SK-N-SH treated with all-trans-retinoic acid at 6 μM for 48 hours (cell line): ENCODE data around the gene PHYKPL.

Experiments used
- ATAC-seq: fragments of 200-7000 bp; cut with Tn5 transposase; 3 replicates; pipeline ENCODE4 v1.9.1; 2020; ENCODE audit warnings: mild to moderate bottlenecking, moderate library complexity
- CSDC2 ChIP-seq: fragments of 250-450 bp; sonication (Bioruptor Pico); IDR thresholded peaks from 2 replicates; pipeline ENCODE4 v1.5.0; 2020; ENCODE audit warnings: mild to moderate bottlenecking, moderate library complexity
- ESRRG ChIP-seq: fragments of 250-450 bp; sonication (Bioruptor Pico); IDR thresholded peaks from 2 replicates; pipeline ENCODE4 v1.6.1; 2021; ENCODE audit warnings: mild to moderate bottlenecking
- GLIS3 ChIP-seq: fragments of 250-450 bp; sonication (Bioruptor Pico); IDR thresholded peaks from 2 replicates; pipeline ENCODE4 v1.5.0; 2020; ENCODE audit warnings: mild to moderate bottlenecking, moderate library complexity
- POU6F1 ChIP-seq: fragments of 250-450 bp; sonication (Bioruptor Pico); IDR thresholded peaks from 2 replicates; pipeline ENCODE4 v1.8.0; 2021; ENCODE audit warnings: low read depth, mild to moderate bottlenecking, moderate library complexity, borderline replicate concordance
- PPARA ChIP-seq: fragments of 250-450 bp; sonication (Bioruptor Pico); IDR thresholded peaks from 2 replicates; pipeline ENCODE4 v1.5.0; 2020; ENCODE audit warnings: mild to moderate bottlenecking, borderline replicate concordance
- SNAI2 ChIP-seq: fragments of 250-450 bp; sonication (Bioruptor Pico); IDR thresholded peaks from 2 replicates; pipeline ENCODE4 v1.5.0; 2020; ENCODE audit warnings: mild to moderate bottlenecking, moderate library complexity
- TCF4 ChIP-seq: fragments of 250-450 bp; sonication (Bioruptor Pico); IDR thresholded peaks from 2 replicates; pipeline ENCODE4 v1.8.0; 2021; ENCODE audit warnings: mild to moderate bottlenecking, moderate library complexity, borderline replicate concordance
- TOX ChIP-seq: fragments of 250-450 bp; sonication (Bioruptor Pico); IDR thresholded peaks from 2 replicates; pipeline ENCODE4 v1.8.0; 2021; ENCODE audit warnings: mild to moderate bottlenecking, moderate library complexity, borderline replicate concordance
- TSHZ2 ChIP-seq: fragments of 250-450 bp; sonication (Bioruptor Pico); IDR thresholded peaks from 2 replicates; pipeline ENCODE4 v1.5.0; 2020; ENCODE audit warnings: mild to moderate bottlenecking, moderate library complexity
- ZFP3 ChIP-seq: fragments of 250-450 bp; sonication (Bioruptor Pico); IDR thresholded peaks from 2 replicates; pipeline ENCODE4 v1.5.0; 2020; ENCODE audit warnings: mild to moderate bottlenecking, moderate library complexity
- ZFP30 ChIP-seq: fragments of 450-650 bp; formaldehyde crosslinking; IDR thresholded peaks from 2 replicates; pipeline ENCODE4 v1.5.0; 2022; ENCODE audit warnings: mild to moderate bottlenecking, moderate library complexity
- ZNF565 ChIP-seq: fragments of 450-650 bp; formaldehyde crosslinking; conservative IDR thresholded peaks from 2 replicates; pipeline ENCODE4 v1.5.0; 2020; ENCODE audit warnings: low read depth, mild to moderate bottlenecking, moderate library complexity
- ZNF70 ChIP-seq: fragments of 450-650 bp; formaldehyde crosslinking; IDR thresholded peaks from 2 replicates; pipeline ENCODE4 v1.5.0; 2020; ENCODE audit warnings: mild to moderate bottlenecking, moderate library complexity
- ZNF8 ChIP-seq: fragments of 450-650 bp; formaldehyde crosslinking; IDR thresholded peaks from 2 replicates; pipeline ENCODE4 v1.5.0; 2020; ENCODE audit warnings: mild to moderate bottlenecking, moderate library complexity
- TF ChIP-seq, protein P1 (sequence below): fragments of 250-450 bp; sonication (Bioruptor Pico); IDR thresholded peaks from 2 replicates; pipeline ENCODE4 v1.5.1; 2020; ENCODE audit warnings: low read depth, mild to moderate bottlenecking, moderate library complexity
- TF ChIP-seq, protein P2 (sequence below): fragments of 250-450 bp; sonication (Bioruptor Pico); IDR thresholded peaks from 2 replicates; pipeline ENCODE4 v1.5.1; 2021; ENCODE audit warnings: mild to moderate bottlenecking, moderate library complexity

PHYKPL gene

DNA sequence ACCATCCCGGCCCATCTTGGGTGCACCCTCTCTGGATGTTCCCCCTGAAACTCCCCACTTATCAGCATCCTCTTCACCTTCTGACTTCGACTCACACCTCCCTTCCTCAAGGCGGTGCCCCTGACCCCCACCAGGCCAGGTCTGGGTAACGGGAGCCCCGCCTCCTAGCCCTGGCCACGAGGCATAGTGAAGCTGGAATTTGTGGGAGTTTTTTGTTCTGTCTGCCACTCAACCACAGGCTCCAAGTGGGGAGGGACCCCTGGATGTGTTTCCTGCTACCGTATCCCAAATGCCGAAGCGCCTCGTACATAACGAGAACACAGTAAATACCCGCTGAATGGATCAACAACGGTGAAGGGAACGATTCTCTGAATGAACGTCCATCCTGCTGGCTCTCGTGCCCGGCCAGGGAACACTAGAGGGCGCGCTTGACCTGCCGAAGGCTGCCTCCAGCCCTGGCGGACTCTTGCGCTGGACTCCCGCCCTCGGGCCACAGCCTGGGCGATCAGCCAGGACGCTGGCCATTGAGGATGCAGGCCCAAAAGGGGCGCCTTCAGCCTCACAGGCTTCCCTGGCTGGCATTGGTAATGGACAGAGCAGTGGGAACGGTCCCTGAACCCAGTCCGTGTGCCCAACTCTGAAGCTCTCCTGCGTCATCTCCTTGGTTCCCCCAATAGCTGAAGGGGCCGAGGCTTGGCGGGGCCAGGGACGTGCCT lies 47.3 kb upstream of the PHYKPL start:
- 0 out of 2 replicates have a peak, but pooled peaks have one; percentile 21 for TF ChIP-seq TSHZ2 (CRISPR knock-in tag)
- no peak for TF ChIP-seq ZFP3 (CRISPR knock-in tag)
- peak; percentile 61; the same call in 2 of the 3 replicates for ATAC-seq

- no peak for ATAC-seq
- TF ChIP-seq, protein P1, sequence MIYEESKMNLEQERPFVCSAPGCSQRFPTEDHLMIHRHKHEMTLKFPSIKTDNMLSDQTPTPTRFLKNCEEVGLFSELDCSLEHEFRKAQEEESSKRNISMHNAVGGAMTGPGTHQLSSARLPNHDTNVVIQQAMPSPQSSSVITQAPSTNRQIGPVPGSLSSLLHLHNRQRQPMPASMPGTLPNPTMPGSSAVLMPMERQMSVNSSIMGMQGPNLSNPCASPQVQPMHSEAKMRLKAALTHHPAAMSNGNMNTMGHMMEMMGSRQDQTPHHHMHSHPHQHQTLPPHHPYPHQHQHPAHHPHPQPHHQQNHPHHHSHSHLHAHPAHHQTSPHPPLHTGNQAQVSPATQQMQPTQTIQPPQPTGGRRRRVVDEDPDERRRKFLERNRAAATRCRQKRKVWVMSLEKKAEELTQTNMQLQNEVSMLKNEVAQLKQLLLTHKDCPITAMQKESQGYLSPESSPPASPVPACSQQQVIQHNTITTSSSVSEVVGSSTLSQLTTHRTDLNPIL (CRISPR knock-in tag), result no peak
- no peak for TF ChIP-seq POU6F1
- no peak for TF ChIP-seq TOX (CRISPR knock-in tag)
- no peak for TF ChIP-seq PPARA (CRISPR knock-in tag)
Observed at GRCh38 chr5:178279026-178279722, 46.6 kb upstream of the PHYKPL start.

GRCh38 chr5:178278358-178279023 lies 45.9 kb upstream of the PHYKPL start:
- no peak for ATAC-seq
- TF ChIP-seq SNAI2, result no peak
- no peak for TF ChIP-seq CSDC2 (CRISPR knock-in tag)
- TF ChIP-seq GLIS3 (CRISPR knock-in tag), result no peak
- no peak for TF ChIP-seq ESRRG (CRISPR knock-in tag)
- TF ChIP-seq ZFP30 (CRISPR knock-in tag), result no peak
- no peak for TF ChIP-seq ZNF8 (CRISPR knock-in tag)
- TF ChIP-seq PPARA (CRISPR knock-in tag), result no peak
- no peak for TF ChIP-seq ZFP3 (CRISPR knock-in tag)
- TF ChIP-seq TSHZ2 (CRISPR knock-in tag), result no peak
- no peak for TF ChIP-seq TCF4 (CRISPR knock-in tag)
- TF ChIP-seq, protein P1 (CRISPR knock-in tag), result no peak
- no peak for TF ChIP-seq POU6F1
- TF ChIP-seq, protein P2, sequence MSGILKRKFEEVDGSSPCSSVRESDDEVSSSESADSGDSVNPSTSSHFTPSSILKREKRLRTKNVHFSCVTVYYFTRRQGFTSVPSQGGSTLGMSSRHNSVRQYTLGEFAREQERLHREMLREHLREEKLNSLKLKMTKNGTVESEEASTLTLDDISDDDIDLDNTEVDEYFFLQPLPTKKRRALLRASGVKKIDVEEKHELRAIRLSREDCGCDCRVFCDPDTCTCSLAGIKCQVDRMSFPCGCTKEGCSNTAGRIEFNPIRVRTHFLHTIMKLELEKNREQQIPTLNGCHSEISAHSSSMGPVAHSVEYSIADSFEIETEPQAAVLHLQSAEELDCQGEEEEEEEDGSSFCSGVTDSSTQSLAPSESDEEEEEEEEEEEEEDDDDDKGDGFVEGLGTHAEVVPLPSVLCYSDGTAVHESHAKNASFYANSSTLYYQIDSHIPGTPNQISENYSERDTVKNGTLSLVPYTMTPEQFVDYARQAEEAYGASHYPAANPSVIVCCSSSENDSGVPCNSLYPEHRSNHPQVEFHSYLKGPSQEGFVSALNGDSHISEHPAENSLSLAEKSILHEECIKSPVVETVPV, result no peak
- no peak for TF ChIP-seq ZNF70
- no peak for TF ChIP-seq ZNF565
